HG03066 (cell line): ENCODE results near the gene NKX2-2.

Source experiments
- ATAC-seq: cut with Tn5 transposase; IDR thresholded peaks from one replicate; pipeline ENCODE4 v1.9.1; 2021; ENCODE audit warnings: low read depth; ENCODE audit not compliant: unreplicated experiment

Gene NKX2-2

DNA sequence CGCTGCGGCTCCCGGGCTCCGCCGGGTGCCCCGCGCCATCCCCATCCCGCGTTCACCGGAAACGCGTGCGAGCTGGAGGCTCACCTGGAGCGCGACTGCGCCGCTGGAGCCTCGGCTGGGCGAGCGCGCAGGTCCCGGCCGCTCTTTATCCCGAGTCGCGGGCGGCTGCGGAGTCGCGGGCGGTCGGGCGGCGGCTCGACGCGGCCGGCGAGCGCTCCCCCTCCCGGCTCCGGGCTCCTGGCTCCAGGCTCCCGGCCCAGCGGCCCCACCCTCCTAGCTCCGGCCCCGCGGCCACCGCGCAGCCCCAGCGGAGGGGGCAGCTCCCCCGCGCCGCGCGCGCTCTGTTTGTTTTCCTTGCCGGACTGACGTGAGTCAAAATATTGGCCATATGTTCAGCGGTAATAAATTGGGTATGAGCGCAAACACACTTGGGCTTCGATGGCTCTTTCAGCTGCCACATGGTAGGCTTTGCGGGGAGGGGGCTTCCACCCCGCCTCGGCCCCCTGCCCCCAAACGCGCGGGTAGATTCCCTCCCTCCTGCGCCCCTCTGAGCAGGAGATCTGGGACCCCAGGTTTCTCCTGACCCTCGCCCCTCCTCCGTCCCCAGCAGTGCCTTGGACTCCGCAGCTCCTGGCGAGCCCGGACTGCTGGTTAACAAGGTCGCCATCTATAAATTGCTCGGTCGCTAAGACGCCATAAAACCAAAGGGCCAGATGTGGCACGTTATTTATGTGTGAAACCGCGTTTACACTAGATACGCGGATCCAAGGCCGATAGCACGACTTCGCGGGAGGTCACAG is 8.8 kb upstream of the NKX2-2 start:
- no peak for ATAC-seq

DNA sequence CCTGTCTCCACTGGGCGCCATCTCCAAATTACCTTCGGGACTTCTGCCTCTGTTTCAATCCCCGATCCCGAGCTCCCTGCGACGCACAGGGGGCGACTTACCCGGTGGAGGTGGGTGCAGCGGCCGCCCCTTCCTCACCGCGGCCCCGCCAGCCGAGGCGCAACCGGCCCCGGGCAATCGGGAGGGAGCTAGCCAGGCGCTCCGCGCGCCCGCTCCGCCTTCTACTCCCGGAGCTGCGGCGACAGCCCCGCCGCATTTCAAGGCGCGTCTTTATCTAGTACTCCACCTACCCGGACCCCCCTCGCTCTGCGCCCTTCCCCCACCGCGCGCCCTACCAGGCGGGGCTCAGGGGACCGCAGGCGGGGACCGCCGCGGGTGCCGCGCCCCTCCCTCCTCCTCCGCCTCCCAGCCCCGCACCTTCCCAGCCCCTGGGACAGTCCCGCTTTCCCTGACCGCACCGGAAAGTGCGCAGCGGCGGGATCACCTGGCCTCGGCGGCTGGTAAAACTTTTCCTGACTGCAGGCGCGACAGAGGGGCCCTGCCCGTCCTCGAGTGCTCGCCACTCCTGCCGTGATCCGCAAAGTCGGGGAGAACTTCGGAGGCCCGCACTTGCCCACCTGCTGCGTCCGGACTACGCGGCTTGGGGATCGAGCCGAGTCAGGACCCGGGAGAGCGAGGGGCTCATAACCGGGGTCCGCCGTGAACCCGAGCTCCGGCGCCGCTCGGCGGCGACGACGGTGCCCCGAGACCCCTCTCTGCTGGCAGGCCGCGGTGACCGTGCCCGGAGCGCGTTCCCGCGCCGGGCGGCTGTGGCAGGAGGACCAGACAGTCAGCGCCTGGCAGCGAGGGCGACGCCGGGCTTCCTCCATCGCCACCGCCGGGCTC is 8.0 kb upstream of the NKX2-2 start:
- ATAC-seq: no peak

DNA sequence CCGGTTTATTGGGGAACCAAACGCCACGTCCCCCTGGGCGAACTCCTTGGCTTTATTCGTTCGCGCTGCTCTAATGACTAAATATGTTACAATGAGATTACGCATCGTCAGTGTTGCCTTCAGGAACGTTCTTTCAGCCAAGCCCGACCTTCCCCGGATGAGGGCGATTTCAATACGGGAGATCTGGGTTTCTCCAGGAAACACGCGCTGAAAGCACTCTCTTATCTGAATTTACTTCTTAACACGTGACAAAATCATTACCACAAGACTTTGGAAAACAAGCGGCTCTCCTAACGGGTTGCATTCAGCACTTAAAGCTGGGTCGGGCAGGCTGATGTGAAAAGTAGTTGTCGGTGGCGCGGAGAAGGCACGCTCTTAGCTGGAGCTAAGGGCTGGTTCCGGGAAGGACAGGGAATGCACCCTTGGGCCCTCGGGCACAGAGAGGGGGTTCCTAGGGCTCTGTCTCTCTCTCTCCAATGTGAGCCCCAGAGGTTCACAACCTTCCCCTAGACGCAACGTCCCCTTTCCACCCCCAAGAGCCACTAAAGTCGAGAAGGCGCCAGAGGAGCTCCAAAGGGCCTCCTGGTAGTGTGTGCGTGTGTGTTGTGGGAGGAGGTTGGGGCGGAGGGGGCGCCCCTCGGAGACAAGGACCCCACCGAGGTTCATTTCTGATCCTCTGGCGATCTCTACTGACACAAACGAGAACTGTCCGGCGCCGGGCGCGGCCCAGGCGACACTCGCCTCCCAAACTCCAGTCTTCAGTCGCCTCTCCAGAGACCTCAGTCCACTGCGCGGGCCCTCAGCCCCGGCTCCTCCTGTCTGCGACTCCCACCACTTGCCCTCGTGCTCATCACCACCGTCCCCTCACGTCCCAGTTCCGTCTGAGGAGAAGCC is 7.1 kb upstream of the NKX2-2 start:
- ATAC-seq: no peak

DNA sequence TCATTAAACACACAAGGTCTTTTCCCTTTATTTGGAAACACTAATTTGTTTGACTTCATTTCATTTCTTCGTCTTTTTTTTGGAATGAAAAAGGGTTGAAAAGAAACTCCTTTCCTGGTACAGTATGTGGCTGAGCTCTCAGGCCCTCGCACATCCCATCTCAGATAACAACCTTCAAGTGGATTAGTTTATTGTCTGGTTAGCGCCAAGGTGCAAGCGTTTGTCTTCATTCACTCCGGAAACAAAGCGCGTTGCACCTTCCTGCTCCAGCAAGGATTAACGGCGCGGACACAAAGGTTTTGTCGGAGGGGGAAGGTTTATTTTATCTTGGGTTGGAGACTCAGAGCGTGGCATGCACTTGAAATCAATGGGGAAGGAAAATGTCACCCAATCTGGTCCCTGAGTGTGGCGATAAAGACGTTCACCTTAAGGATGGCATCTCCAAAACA is 5.3 kb upstream of the NKX2-2 start:
- ATAC-seq: no peak

DNA sequence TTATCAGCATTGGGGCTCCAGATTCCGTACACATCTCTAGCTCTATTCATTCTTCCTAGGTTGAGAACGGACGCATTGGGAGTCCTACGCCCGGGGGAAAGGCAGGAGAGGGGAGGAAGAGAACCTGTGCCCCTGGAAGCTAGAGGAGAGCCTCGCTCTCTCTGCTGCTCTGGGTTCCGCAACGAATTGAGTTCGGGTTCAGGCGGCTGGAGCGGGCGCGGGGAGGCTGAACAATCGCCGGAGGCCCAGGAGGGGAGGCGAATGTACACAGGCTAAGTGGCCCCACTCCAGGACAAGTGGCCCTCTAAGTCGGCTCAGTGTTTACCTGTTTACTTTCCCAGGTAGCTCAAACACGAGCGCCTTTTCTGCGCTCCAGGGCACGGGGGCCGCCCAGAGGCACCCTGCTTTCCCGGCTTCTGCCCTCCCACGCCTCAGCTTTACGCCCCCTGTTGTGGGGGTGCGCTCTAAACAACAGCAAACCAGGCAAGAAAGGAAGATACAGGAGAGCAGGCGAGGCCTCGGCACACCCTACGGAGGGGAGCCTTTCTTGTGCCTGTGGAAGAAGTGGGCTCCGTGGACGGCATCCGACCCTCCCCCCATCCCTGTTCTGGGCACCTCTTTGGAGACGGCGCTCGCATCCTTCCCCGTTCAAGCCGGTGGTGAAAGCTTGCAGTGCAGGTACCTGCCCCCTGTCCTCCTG is 4.6 kb upstream of the NKX2-2 start:
- ATAC-seq: no peak

DNA sequence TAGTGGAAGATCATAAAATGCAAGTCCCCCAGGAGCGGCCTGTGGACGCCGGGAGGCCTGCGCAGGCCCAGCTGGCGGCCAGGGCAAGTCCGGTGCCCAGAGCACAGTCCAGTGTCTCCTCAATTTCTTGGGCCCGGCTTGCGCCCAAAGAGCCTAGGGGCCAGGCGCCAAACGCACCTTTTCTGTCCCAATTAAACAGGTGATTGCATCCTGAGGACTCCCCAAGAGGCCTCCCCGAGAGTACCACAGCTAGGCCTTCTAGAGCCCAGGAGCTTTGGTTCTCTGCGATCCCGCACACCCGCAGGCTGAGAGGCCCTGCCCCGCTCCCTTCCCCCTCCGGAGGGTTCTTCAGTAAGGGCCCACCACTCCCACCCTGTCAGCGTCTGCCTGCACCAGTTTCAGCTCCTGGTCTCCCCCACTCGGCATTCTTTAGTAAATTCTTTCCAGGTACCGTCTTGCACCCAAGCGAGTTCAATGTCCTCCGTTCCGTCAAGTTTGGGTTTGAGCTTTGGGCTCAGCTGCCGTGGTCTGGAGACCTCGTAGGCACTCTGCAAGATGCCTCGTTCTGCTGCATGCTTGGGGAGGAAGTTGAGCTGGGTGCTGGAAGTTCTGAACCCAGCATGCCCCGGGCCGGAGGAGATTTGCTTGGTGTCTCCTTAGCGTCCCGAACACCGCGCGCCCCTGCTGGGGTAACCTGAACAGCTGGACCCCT is 3.9 kb upstream of the NKX2-2 start:
- no peak for ATAC-seq

DNA sequence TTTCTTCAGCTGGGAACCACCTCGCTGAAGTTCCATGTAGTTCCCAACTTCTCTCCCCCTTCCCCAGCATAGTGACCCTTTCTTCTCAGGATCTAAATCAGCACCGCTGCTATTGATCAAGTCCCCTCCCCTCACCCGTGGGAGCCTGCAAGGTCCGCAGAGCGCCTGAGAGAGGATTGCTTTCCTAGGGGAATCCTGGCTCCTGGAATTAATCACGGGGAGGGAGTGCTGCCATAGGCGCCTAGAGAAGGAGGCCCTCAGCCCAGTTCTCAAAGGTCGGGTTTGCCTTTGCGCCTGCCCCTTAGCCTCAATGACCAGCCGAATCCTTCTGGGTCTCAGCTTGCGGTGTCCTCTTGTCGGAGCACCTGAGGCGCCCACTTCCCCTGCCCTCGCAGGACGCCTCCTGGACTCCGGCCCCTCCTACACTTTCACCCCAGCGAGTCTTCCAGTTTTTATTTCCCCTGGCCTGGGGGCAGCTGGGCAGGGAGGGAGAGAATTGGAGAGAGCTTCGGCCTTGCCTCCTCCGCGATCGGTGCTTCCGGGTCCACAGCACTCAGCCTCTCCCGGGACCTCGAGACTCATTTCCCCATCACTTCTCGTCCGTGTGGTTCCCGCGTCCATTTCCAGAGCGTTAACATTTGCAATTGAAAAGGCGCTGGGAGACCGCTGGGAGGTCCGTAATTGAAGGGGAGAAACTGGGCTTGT is 3.1 kb upstream of the NKX2-2 start:
- no peak for ATAC-seq

DNA sequence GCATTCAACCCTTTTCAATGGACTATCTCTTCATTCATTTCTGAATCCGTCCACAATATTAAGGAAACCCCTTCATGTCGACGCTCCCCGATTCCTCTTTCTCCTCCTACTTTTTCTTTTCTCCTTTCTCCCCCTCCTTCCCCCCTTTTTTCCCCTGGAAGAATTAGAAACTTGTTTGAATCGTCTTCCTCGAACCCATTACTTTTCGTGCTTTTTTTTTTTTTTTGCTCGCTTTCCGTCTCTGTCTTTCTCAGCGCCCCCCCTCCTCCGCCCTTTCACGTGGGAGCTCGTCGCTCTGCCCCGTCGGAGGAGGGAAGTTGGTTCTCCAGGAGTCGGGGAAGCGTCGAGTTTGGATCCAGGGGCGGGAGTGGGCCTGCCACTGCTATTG is 2.3 kb upstream of the NKX2-2 start:
- ATAC-seq: no peak

DNA sequence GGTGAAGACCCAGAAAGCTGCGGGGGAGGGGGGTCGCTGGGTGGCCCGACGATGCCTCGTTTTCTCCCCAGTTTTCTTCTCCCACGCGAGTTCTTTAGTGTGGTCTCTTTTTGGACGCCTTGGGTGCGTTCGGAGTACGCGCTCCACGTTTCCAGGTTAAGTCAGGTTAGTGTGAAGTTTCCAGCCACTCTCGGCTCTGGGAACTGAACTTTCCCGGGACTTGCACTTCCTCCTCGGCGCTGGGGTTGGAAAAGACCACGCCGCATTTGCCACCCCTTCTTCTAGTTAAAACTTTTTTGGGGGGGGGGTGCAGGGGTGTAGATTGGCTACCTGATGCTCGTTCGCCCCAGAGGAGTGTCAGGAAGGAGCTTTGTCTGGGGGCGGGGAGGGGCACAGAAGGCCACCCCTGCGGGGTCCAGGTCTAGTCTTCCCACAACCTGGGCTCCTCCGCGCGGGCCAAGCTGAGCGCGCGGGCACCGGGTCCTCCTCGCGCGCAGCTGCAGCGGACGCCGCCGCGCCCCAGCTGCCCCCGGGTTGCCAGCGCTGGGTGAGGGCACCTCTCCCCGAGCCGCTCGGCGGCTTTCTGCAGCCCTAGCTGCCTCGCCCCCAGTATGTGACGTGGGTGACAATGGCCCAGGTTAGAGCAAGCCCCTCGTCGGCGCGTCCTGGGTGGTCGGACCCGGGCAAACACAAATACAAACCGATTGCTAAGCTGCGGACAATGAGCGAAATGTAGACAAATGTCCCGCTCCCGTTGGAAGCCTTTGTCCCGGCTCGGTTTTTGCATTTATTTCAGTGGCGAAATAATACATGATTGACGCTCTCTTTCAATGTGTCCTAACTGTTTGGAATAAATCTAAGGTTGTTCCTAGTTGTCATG is 1.7 kb upstream of the NKX2-2 start:
- no peak for ATAC-seq

DNA sequence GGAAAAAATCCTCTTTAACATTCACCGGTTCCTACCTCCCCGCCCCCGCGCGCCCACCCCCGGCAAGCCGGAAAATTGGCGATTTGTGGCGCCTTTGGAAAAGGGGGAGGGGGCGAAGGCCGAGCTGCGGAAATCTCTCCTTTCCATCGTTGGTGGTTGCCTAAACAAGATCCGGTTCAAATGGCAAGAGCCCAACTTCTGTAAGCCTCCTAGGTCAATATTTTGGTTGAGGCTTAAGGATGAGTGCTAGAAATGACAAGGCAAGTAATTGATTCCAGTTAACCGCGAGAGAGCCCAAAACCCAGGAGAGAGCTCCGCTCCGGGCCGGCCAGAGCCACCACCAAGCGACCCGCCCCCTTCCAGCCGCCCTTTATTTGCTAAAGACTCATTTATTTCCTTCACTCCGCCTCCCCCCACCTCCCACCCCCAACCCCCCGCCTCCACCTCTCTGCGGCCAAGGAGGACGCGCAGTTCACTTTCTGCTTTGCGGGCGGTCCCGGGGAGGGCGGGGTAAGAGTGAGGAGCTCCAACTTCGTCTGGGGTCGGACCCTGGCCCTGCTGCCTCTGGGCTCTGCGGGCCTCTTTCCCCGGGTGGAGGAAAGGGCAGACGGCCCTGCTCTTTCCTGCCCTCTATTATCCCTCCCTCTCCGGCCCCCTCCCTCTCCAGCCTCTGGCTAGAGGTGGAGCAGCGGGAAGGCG is 838 bp upstream of the NKX2-2 start:
- no peak for ATAC-seq

DNA sequence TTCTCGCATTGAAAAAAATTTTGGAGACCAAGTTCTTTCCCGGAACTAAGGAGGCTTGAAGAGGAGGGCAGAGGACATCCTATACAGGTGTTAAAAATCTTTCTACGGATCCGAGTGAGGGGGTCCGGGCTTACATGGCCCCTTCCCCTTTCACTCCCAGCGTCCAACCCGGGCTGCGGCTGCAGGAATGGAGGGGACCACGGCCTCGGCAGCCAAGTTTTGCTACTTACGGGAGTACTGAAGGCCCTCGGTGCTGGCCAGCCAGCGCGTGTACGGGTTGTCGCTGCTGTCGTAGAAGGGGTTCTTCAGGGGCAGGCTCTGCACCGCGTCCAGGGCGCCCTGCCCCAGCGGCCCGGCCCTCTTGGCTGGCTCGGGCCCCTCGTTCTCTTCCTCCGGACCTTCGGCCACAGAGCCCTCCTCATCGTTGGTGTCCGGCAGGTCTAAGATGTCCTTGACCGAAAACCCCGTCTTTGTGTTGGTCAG is 642 bp downstream of the NKX2-2 start:
- ATAC-seq: no peak

DNA sequence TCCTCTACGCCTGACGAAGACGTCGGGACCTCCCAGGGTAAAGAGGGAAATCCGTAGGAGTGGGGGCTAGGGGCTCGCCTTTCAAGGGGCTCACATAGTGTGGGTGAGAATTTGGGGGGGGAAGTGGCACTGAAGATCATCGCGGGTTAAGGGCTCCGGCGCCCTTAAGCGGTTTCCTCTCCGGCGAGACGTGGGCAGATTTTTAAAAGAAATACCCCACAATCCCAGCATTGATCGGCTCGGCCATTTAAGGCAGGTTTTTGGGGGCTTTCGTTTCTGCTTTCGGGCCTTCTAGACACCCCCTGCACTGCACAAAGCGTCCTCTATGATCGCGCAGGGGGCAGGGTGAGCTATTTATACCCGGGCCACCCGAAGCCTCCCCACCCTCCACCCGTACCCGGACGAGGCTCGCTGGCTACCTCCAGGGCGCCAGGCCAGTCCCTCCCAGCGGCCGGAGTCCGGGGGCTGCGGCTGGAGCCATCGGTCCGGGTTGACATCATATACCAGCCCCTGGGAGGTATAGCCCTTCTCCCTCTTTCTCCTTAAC is 1.2 kb downstream of the NKX2-2 start:
- ATAC-seq: no peak

DNA sequence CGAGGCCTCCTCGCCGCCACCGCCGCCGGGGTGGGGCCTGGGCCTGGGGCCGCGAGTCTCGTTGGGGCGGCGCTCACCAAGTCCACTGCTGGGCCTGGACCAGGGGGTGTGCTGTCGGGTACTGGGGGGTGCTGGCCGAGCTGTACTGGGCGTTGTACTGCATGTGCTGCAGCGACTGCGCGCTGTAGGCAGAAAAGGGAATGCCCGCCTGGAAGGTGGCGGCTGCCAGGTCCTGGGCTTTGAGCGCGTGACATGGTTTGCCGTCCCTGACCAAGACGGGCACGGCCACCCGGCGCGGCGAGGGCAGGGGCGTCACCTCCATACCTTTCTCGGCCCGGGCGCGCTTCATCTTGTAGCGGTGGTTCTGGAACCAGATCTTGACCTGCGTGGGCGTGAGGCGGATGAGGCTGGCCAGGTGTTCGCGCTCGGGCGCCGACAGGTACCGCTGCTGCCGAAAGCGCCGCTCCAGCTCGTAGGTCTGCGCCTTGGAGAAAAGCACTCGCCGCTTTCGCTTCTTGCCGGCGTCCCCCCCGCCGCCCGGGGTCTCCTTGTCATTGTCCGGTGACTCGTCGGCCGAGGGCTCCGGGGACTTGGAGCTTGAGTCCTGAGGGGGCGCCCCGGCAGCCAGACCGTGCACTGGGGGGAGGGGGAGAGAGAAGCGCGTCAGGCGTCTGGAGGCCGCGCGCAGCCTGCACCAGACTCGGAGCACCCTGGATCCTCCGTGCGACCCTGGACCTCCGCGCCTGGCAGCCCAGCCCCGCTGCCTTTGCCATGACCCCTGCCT is 1.8 kb downstream of the NKX2-2 start:
- ATAC-seq: no peak

DNA sequence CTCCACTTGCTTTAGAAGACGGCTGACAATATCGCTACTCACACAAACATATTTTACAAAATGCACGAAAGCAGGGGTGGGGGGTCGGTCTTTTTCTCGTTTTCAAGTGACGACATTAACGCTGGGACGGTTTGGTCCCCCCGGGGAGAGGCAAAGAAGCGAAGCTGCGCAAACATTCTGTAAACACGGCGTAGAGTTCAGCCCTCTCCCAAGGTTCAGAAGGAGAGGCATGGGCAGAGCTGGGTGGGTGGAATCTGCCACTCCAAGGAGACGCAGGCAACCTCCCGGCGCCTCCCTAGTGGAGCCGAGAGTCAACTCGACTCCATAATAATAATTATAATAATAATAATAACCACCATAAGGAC is 2.4 kb downstream of the NKX2-2 start:
- ATAC-seq: no peak

DNA sequence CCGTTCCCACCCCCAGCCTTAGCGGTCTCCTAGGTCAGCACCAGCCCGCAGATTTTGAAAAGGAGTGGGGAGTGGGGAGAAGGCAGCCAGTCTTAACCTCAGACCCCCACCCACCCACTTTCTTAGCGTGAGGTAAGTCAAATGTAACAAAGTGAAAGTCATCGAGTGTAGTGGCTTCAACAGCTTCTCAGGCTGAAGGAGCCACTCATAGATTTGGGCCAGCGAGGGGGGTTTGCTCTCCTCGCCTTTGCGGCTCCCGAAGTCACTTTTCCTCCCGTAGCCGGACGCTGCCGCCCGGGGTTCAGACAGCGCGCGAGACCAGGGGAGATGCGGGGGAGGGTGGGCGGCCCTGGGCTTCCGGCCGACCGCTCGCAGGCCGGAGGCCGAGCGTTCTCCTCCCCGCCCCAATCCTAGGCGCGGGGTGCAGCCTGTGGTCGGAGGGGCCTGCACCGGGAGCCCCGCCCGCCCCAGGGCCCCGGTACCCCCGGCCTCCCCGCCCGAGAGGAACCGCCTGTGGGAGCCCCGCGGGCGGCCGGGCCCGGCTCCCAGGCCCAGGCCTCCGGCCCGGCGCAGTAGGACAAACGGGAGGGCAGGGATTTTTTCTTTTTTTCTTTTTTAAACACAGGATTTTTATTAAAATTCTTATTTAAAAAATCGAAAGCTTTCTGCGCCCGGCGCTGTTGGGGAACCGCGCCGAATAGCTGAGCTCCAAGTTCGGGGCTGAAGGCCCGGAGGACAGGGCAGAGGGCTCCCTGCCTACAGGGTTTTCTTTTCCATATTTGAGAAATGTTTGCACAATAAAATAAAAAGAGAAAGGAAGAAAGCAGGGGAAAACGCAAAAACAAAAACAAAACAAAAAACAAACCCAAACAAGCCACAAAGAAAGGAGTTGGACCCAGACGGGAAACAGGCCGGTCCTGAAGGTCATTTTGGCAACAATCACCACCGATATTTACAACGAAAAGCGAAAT is 3.2 kb downstream of the NKX2-2 start:
- no peak for ATAC-seq
